WTC11 (cell line): ENCODE data around the gene SH3BGR. TPM values are rescaled to one million over a fixed set of nuclear protein-coding genes. Genes with fewer than 3 reads are reported as not detected.

Experiments
- ATAC-seq: fragments of 200-7000 bp; cut with Tn5 transposase; 2 replicates; pipeline ENCODE4 v1.10.0; 2021; ENCODE audit warnings: mild to moderate bottlenecking, moderate library complexity
- CTCF ChIA-PET: fragments of 300-600 bp; sonication (Branson Sonifier 250); formaldehyde crosslinking; loops from one replicate; lab custom pipeline; 2021; ENCODE audit warnings: antibody characterized with exemption; lab: Charles Lee
- POLR2A ChIA-PET: fragments of 350-600 bp; sonication (Branson Sonifier 250); formaldehyde crosslinking; loops from one replicate; lab custom pipeline; 2021; ENCODE audit warnings: antibody characterized with exemption; lab: Charles Lee
- DNase-seq: peaks from one replicate; pipeline ENCODE4 v3.0.0; 2021; ENCODE audit warnings: low spot score
- H3K27ac Mint-ChIP-seq: 2 replicates; pipeline ENCODE4 v1.8.0; 2021; ENCODE audit warnings: mixed read lengths
- H3K27me3 Mint-ChIP-seq: 2 replicates; pipeline ENCODE4 v1.8.0; 2021; ENCODE audit warnings: low read depth, mild to moderate bottlenecking, moderate library complexity, mixed read lengths
- H3K36me3 Mint-ChIP-seq: 2 replicates; pipeline ENCODE4 v1.8.0; 2021; ENCODE audit warnings: mixed read lengths
- H3K4me1 Mint-ChIP-seq: 2 replicates; pipeline ENCODE4 v1.8.0; 2022; ENCODE audit warnings: mixed read lengths
- H3K4me3 Mint-ChIP-seq: 2 replicates; pipeline ENCODE4 v1.8.0; 2021; ENCODE audit warnings: mild to moderate bottlenecking, moderate library complexity, mixed read lengths
- H3K9me3 Mint-ChIP-seq: 2 replicates; pipeline ENCODE4 v1.8.0; 2021; ENCODE audit warnings: mixed read lengths
- ATF1 ChIP-seq: sonication (generic); formaldehyde crosslinking; IDR thresholded peaks from 2 replicates; pipeline ENCODE4 v1.8.1; 2023; ENCODE audit warnings: mild to moderate bottlenecking, moderate library complexity, missing genetic modification reagents
- EMX1 ChIP-seq: fragments of 250-450 bp; sonication (Bioruptor Pico); IDR thresholded peaks from 2 replicates; pipeline ENCODE4 v1.8.0; 2021; ENCODE audit warnings: mild to moderate bottlenecking
- FOXP1 ChIP-seq: sonication (generic); formaldehyde crosslinking; IDR thresholded peaks from 2 replicates; pipeline ENCODE4 v1.8.0; 2022; ENCODE audit warnings: missing genetic modification reagents, mild to moderate bottlenecking, moderate library complexity, borderline replicate concordance
- GRHL2 ChIP-seq: fragments of 250-450 bp; sonication (Bioruptor Pico); IDR thresholded peaks from 2 replicates; pipeline ENCODE4 v1.8.0; 2022; ENCODE audit warnings: mild to moderate bottlenecking, moderate library complexity; ENCODE audit not compliant: insufficient replicate concordance, severe bottlenecking
- IRF2 ChIP-seq: sonication (generic); formaldehyde crosslinking; IDR thresholded peaks from 2 replicates; pipeline ENCODE4 v1.8.0; 2022; ENCODE audit warnings: low read depth, missing genetic modification reagents, borderline replicate concordance
- JUN ChIP-seq: sonication (generic); formaldehyde crosslinking; IDR thresholded peaks from 2 replicates; pipeline ENCODE4 v1.8.0; 2023; ENCODE audit warnings: mild to moderate bottlenecking, missing genetic modification reagents
- NFATC4 ChIP-seq: fragments of 250-450 bp; sonication (Bioruptor Pico); IDR thresholded peaks from 2 replicates; pipeline ENCODE4 v1.9.0; 2021; ENCODE audit warnings: mild to moderate bottlenecking
- RORB ChIP-seq: fragments of 250-450 bp; sonication (Bioruptor Pico); IDR thresholded peaks from 2 replicates; pipeline ENCODE4 v1.9.0; 2021; ENCODE audit warnings: mild to moderate bottlenecking
- SMAD4 ChIP-seq: sonication (generic); formaldehyde crosslinking; IDR thresholded peaks from 2 replicates; pipeline ENCODE4 v1.8.0; 2022; ENCODE audit warnings: mild to moderate bottlenecking, missing genetic modification reagents
- TCF7 ChIP-seq: sonication (generic); formaldehyde crosslinking; IDR thresholded peaks from 2 replicates; pipeline ENCODE4 v1.8.0; 2022; ENCODE audit warnings: mild to moderate bottlenecking, low read depth, missing genetic modification reagents, moderate library complexity
- ZBTB21 ChIP-seq: sonication (generic); formaldehyde crosslinking; IDR thresholded peaks from 2 replicates; pipeline ENCODE4 v1.8.1; 2023; ENCODE audit warnings: mild to moderate bottlenecking, missing genetic modification reagents, borderline replicate concordance
- ZNF121 ChIP-seq: sonication (generic); formaldehyde crosslinking; IDR thresholded peaks from 2 replicates; pipeline ENCODE4 v1.8.0; 2023; ENCODE audit warnings: missing genetic modification reagents
- ZNF263 ChIP-seq: sonication (generic); formaldehyde crosslinking; IDR thresholded peaks from 2 replicates; pipeline ENCODE4 v1.8.1; 2022; ENCODE audit warnings: low read depth, mild to moderate bottlenecking, moderate library complexity, missing genetic modification reagents
- ZNF317 ChIP-seq: sonication (generic); formaldehyde crosslinking; IDR thresholded peaks from 2 replicates; pipeline ENCODE4 v1.8.1; 2023; ENCODE audit warnings: low read depth, mild to moderate bottlenecking, moderate library complexity, missing genetic modification reagents, borderline replicate concordance
- total RNA-seq: library from RNA; stranded (reverse); gene quantifications from 3 replicates; pipeline ENCODE4 v1.2.3, GENCODE V29; 2021
- TF ChIP-seq, protein P1 (sequence below): sonication (generic); formaldehyde crosslinking; IDR thresholded peaks from 2 replicates; pipeline ENCODE4 v1.8.1; 2023; ENCODE audit warnings: mild to moderate bottlenecking, missing genetic modification reagents
- TF ChIP-seq, protein P2 (sequence below): fragments of 250-450 bp; sonication (Bioruptor Pico); IDR thresholded peaks from 2 replicates; pipeline ENCODE4 v1.8.0; 2021; ENCODE audit warnings: mild to moderate bottlenecking
- TF ChIP-seq, protein P3 (sequence below): sonication (generic); formaldehyde crosslinking; IDR thresholded peaks from 2 replicates; pipeline ENCODE4 v1.8.1; 2022; ENCODE audit warnings: mild to moderate bottlenecking, moderate library complexity, missing genetic modification reagents
- TF ChIP-seq, protein P4 (sequence below): fragments of 250-450 bp; sonication (Bioruptor Pico); IDR thresholded peaks from 2 replicates; pipeline ENCODE4 v1.9.0; 2021; ENCODE audit warnings: mild to moderate bottlenecking
- TF ChIP-seq, protein P5 (sequence below): fragments of 250-450 bp; sonication (Bioruptor Pico); IDR thresholded peaks from 2 replicates; pipeline ENCODE4 v1.9.0; 2021; ENCODE audit warnings: mild to moderate bottlenecking
- TF ChIP-seq, protein P6 (sequence below): sonication (generic); formaldehyde crosslinking; conservative IDR thresholded peaks from 2 replicates; pipeline ENCODE4 v1.8.1; 2022; ENCODE audit warnings: mild to moderate bottlenecking, missing genetic modification reagents

SH3BGR gene
- total RNA-seq, 1 experiment from 2014 or later: 3.2 TPM

DNA sequence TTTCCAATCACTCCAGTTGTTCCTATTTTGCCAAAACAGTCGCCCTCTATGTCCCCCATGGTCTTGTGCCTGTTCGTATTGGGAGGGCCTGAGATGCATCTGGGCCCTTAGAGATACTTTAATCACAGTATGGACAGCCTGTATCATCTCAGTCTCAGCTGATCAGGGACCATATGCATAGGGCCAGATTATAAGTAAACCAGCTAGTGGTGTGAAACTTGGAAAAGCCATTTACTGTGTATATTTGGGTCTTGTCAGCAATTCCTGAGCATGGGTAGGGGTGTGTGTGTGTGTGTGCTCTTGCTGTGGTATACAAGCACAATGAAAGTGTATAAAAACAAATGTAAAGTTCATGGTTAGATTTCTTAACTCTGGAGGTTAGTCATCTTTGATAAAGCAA is 22.8 kb downstream of the SH3BGR start:
- H3K27ac Mint-ChIP-seq: no peak overlapping the region
- DNase-seq (no peak), ATAC-seq (no peak)
- TF ChIP-seq NFATC4 (CRISPR knock-in tag): no peak
- no peak for TF ChIP-seq FOXP1 (CRISPR knock-in tag)
- TF ChIP-seq GRHL2: no peak
- no peak for TF ChIP-seq ZBTB21 (CRISPR knock-in tag)
- TF ChIP-seq, protein P1, sequence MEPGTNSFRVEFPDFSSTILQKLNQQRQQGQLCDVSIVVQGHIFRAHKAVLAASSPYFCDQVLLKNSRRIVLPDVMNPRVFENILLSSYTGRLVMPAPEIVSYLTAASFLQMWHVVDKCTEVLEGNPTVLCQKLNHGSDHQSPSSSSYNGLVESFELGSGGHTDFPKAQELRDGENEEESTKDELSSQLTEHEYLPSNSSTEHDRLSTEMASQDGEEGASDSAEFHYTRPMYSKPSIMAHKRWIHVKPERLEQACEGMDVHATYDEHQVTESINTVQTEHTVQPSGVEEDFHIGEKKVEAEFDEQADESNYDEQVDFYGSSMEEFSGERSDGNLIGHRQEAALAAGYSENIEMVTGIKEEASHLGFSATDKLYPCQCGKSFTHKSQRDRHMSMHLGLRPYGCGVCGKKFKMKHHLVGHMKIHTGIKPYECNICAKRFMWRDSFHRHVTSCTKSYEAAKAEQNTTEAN (CRISPR knock-in tag): no peak
- TF ChIP-seq ATF1 (CRISPR knock-in tag): no peak
- TF ChIP-seq, protein P2, sequence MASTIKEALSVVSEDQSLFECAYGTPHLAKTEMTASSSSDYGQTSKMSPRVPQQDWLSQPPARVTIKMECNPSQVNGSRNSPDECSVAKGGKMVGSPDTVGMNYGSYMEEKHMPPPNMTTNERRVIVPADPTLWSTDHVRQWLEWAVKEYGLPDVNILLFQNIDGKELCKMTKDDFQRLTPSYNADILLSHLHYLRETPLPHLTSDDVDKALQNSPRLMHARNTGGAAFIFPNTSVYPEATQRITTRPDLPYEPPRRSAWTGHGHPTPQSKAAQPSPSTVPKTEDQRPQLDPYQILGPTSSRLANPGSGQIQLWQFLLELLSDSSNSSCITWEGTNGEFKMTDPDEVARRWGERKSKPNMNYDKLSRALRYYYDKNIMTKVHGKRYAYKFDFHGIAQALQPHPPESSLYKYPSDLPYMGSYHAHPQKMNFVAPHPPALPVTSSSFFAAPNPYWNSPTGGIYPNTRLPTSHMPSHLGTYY (CRISPR knock-in tag): no peak
- ChIA-PET CTCF (no interaction called here), POLR2A (no interaction called here)
- H3K36me3 Mint-ChIP-seq: peaks cover 6% of the 10 kb centered on the region
- H3K27me3 Mint-ChIP-seq: no peaks in the 10 kb centered on the region
- H3K9me3 Mint-ChIP-seq: peaks cover 10% of the 10 kb centered on the region
- peaks cover 15% of the 10 kb centered on the region for H3K4me1 Mint-ChIP-seq
- H3K4me3 Mint-ChIP-seq: no peak overlapping the region

DNA sequence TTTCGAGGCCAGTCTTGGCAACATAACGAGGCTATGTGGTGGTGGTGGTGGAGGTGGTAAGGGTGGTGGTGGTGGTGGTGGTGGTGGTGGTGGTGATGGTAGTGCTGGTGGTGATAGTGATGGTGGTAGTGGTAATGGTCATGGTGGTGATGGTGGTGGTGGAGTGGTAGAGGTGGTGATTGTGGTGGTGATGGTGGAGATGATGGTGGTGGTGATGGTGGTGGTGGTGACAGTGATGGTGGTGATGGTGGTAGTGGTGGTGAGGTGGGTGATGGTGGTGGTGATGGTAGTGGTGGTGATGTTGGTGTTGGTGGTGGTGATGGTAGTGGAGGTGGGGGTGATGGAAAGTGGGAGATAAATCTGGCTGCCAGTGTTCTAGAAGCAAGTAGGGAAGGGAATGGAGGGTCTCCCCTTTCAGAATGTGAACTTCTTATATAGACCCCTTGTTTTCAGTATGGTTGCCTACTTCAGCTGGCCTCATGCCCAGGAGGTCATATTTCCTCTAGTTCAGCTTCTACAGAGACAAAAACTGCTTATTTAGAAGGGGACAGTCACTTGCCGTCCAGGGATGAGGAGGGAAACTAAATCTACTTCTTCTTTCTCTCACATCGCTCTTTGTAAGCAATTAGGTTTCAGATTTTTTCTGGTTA is 27.5 kb downstream of the SH3BGR start:
- no peak for TF ChIP-seq SMAD4 (CRISPR knock-in tag)
- no peak for TF ChIP-seq ZNF317 (CRISPR knock-in tag)
- no peak for TF ChIP-seq TCF7
- TF ChIP-seq, all 79 proteins: peak for 0
- H3K27me3 Mint-ChIP-seq: no peaks in the 10 kb centered on the region
- H3K36me3 Mint-ChIP-seq: peaks cover 6% of the 10 kb centered on the region
- DNase-seq (no peak), ATAC-seq (no peak)
- H3K4me3 Mint-ChIP-seq: no peak overlapping the region
- peaks cover 10% of the 10 kb centered on the region for H3K9me3 Mint-ChIP-seq
- H3K27ac Mint-ChIP-seq: no peak overlapping the region
- ChIA-PET POLR2A (no interaction called here), CTCF (no interaction called here)
- peaks cover 10% of the 10 kb centered on the region for H3K4me1 Mint-ChIP-seq

DNA sequence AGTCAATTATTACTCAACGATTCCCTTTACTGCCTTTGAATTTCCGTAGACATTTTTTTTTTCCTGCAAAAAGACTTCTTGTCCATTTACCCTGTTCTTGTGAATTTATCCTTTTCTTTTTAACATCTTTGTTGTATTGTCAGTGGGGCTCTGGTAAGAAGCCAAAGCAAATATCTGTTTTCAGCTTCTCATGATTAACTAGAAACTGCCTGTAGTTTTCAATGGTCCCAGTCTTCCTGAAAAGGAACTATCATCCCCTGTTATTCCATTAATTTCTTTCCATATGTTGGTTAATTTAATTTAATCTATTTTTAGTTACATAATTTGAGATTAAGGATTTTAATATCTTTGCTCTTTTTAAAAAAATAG is 28.0 kb downstream of the SH3BGR start:
- TF ChIP-seq, protein P3, sequence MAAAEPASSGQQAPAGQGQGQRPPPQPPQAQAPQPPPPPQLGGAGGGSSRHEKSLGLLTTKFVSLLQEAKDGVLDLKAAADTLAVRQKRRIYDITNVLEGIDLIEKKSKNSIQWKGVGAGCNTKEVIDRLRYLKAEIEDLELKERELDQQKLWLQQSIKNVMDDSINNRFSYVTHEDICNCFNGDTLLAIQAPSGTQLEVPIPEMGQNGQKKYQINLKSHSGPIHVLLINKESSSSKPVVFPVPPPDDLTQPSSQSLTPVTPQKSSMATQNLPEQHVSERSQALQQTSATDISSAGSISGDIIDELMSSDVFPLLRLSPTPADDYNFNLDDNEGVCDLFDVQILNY (CRISPR knock-in tag): no peak
- TF ChIP-seq RORB (CRISPR knock-in tag) (no peak), ZNF121 (CRISPR knock-in tag) (no peak), ZNF263 (CRISPR knock-in tag) (no peak), IRF2 (CRISPR knock-in tag) (no peak), TCF7 (no peak), EMX1 (CRISPR knock-in tag) (no peak), JUN (CRISPR knock-in tag) (no peak)
- TF ChIP-seq, protein P4, sequence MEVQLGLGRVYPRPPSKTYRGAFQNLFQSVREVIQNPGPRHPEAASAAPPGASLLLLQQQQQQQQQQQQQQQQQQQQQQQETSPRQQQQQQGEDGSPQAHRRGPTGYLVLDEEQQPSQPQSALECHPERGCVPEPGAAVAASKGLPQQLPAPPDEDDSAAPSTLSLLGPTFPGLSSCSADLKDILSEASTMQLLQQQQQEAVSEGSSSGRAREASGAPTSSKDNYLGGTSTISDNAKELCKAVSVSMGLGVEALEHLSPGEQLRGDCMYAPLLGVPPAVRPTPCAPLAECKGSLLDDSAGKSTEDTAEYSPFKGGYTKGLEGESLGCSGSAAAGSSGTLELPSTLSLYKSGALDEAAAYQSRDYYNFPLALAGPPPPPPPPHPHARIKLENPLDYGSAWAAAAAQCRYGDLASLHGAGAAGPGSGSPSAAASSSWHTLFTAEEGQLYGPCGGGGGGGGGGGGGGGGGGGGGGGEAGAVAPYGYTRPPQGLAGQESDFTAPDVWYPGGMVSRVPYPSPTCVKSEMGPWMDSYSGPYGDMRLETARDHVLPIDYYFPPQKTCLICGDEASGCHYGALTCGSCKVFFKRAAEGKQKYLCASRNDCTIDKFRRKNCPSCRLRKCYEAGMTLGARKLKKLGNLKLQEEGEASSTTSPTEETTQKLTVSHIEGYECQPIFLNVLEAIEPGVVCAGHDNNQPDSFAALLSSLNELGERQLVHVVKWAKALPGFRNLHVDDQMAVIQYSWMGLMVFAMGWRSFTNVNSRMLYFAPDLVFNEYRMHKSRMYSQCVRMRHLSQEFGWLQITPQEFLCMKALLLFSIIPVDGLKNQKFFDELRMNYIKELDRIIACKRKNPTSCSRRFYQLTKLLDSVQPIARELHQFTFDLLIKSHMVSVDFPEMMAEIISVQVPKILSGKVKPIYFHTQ: no peak
- TF ChIP-seq, protein P5, sequence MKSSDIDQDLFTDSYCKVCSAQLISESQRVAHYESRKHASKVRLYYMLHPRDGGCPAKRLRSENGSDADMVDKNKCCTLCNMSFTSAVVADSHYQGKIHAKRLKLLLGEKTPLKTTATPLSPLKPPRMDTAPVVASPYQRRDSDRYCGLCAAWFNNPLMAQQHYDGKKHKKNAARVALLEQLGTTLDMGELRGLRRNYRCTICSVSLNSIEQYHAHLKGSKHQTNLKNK (CRISPR knock-in tag): no peak
- TF ChIP-seq, protein P6, sequence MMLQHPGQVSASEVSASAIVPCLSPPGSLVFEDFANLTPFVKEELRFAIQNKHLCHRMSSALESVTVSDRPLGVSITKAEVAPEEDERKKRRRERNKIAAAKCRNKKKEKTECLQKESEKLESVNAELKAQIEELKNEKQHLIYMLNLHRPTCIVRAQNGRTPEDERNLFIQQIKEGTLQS (CRISPR knock-in tag): no peak
- ATAC-seq (no peak), DNase-seq (no peak)
- POLR2A ChIA-PET: no interaction called here
- Mint-ChIP-seq H3K4me3 (no peak overlapping the region), H3K27ac (no peak overlapping the region), H3K4me1 (peaks cover 10% of the 10 kb centered on the region), H3K36me3 (peaks cover 6% of the 10 kb centered on the region), H3K27me3 (no peaks in the 10 kb centered on the region), H3K9me3 (peaks cover 10% of the 10 kb centered on the region)
- CTCF ChIA-PET: no interaction called here
